ENCODE results near the gene IL25. TPM values are rescaled to one million over a fixed set of nuclear protein-coding genes. Genes with fewer than 3 reads are reported as not detected.

IL25 gene
- total and polyA plus RNA-seq, 2 experiments from 2014 or later, result not detected

GRCh38 chr14:23344481-23344880 is 28.1 kb upstream of the IL25 start:
- no peak overlapping the region for H3K4me3 ChIP-seq
- H3K4me1 ChIP-seq (ENCODE audit: insufficient read depth), result no peaks in the 10 kb centered on the region
- in situ Hi-C loops (cut with MboI), result no loop called here
- no peaks in the 10 kb centered on the region for H3K9me3 ChIP-seq (ENCODE audit: low read depth)
- no peaks in the 10 kb centered on the region for H3K79me2 ChIP-seq (ENCODE audit: insufficient read depth)
- TF ChIP-seq EZH2phosphoT487 (IDR thresholded peaks at IDR 0.05; ENCODE audit: insufficient read depth, low read depth), result no peak
- no peak for TF ChIP-seq EZH2 (IDR thresholded peaks at IDR 0.05; ENCODE audit: insufficient read depth, poor library complexity, severe bottlenecking)
- no peaks in the 10 kb centered on the region for H3K27me3 ChIP-seq (replicated peaks; ENCODE audit: insufficient read depth)
- no peaks in the 10 kb centered on the region for H3F3A ChIP-seq (ENCODE audit: insufficient read depth)
- no peak overlapping the region for H3K27ac ChIP-seq
- WGBS, 2 experiments (ENCODE audit: low coverage in 1 of 2, low lambda C conversion rate in 2 of 2, missing lambda C conversion rate in 2 of 2), result 53 to 73% methylated on average over 3 of the region's 3 CpGs
- no peak overlapping the region for H3K4me2 ChIP-seq (ENCODE audit: unreplicated experiment)
- DNase-seq, result no peak
- no peaks in the 10 kb centered on the region for H3K36me3 ChIP-seq (ENCODE audit: low read depth)
- no peaks in the 10 kb centered on the region for H3K9me2 ChIP-seq (ENCODE audit: insufficient read depth)
- no peak overlapping the region for H2AFZ ChIP-seq
- no peak overlapping the region for H3K9ac ChIP-seq
- H4K20me1 ChIP-seq (ENCODE audit: insufficient read depth), result no peaks in the 10 kb centered on the region

DNA sequence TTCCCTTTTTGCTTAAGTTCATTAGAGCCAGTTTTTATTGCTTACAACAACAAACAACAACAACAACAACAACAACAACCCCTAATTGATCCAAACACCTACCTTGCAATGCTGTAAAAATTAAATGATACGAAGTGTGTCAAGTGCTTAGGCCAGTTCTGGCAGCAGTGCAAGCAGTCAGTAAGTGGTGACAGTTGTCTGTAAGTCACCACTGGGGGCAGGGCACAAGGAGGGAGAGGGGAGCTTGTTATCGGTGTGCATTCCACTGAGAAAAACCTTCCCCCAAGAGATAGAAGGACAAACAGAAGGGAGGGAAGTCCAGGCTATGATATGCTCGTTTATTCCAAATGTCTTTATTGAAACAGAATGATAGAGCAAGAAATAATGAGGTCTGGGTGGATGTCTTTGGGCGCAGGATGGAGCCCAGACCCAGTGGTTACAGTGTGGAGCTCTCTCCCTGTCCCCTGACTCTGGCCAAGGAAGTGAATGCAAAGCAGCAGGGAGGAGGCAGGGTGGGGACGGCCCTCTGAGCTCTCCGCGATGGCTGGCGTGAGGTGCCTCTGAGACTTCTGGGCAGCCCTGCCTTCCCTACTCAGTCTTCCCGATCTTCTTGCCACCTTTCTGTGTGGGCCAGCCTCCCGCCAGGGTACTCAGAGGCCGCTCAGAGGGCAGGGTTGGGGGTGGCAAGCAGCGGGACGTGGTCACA is 26.5 kb upstream of the IL25 start:
- TF ChIP-seq EZH2phosphoT487 (IDR thresholded peaks at IDR 0.05; ENCODE audit: insufficient read depth, low read depth) (no peak), EZH2 (IDR thresholded peaks at IDR 0.05; ENCODE audit: insufficient read depth, poor library complexity, severe bottlenecking) (no peak)
- H4K20me1 ChIP-seq (ENCODE audit: insufficient read depth), result no peaks in the 10 kb centered on the region
- H3K9me3 ChIP-seq (ENCODE audit: low read depth), result no peaks in the 10 kb centered on the region
- no peak overlapping the region for H3K4me2 ChIP-seq (ENCODE audit: unreplicated experiment)
- WGBS, 2 experiments (ENCODE audit: low coverage in 1 of 2, low lambda C conversion rate in 2 of 2, missing lambda C conversion rate in 2 of 2), result 70 to 76% methylated on average over 13 of the region's 13 CpGs
- H3K36me3 ChIP-seq (ENCODE audit: low read depth), result no peaks in the 10 kb centered on the region
- no peaks in the 10 kb centered on the region for H3K27me3 ChIP-seq (replicated peaks; ENCODE audit: insufficient read depth)
- DNase-seq, result no peak
- H3K4me1 ChIP-seq (ENCODE audit: insufficient read depth), result no peaks in the 10 kb centered on the region
- H3K9ac ChIP-seq, result no peak overlapping the region
- H2AFZ ChIP-seq, result no peak overlapping the region
- H3K4me3 ChIP-seq, result no peak overlapping the region
- H3K9me2 ChIP-seq (ENCODE audit: insufficient read depth), result no peaks in the 10 kb centered on the region
- H3F3A ChIP-seq (ENCODE audit: insufficient read depth), result no peaks in the 10 kb centered on the region
- in situ Hi-C loops (cut with MboI), result no loop called here
- H3K79me2 ChIP-seq (ENCODE audit: insufficient read depth), result no peaks in the 10 kb centered on the region
- no peak overlapping the region for H3K27ac ChIP-seq

DNA sequence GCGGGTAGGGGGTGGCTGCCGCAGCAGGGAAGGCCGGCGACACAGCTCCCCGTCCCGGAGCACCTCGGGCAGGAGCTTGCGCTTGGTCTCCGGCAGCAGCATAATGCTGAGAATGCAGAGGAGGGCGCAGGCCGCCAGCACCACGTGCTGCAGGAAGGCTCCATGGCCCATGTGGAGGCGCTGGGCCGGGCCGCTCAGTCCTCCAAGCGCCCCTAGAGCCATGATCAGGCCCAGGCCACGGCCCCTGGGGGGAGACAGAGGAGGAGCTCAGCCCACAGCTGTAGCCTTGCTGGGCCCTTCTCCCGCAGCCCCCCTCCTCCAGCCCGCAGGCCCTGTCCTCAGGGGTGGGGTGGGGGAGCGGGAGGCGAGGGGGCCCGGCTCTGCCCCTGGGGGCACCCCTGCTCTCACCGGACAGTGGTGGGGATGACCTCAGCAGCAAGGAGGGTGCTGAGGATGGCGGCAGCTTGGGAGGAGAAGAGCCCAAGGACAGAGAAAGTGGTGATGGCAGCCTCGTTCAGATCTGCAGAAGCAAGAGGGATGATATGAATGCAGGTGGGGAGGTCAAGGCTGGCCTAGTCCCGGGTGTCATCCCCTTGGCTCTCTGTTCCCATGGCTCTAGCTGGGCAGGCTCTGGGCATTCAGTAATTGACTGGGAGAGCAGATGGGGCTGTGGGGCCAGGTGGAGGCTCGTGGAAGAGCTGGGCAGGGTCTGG is 25.8 kb upstream of the IL25 start:
- Histone ChIP-seq H3F3A (ENCODE audit: insufficient read depth) (no peaks in the 10 kb centered on the region), H3K9me3 (ENCODE audit: low read depth) (no peaks in the 10 kb centered on the region), H3K4me1 (ENCODE audit: insufficient read depth) (no peaks in the 10 kb centered on the region), H3K36me3 (ENCODE audit: low read depth) (no peaks in the 10 kb centered on the region), H3K4me3 (no peak overlapping the region), H3K27me3 (replicated peaks; ENCODE audit: insufficient read depth) (no peaks in the 10 kb centered on the region), H3K9ac (no peak overlapping the region), H2AFZ (no peak overlapping the region), H3K9me2 (ENCODE audit: insufficient read depth) (no peaks in the 10 kb centered on the region), H3K79me2 (ENCODE audit: insufficient read depth) (no peaks in the 10 kb centered on the region), H3K27ac (no peak overlapping the region), H3K4me2 (ENCODE audit: unreplicated experiment) (no peak overlapping the region), H4K20me1 (ENCODE audit: insufficient read depth) (no peaks in the 10 kb centered on the region)
- no peak for DNase-seq
- in situ Hi-C loops (cut with MboI), result no loop called here
- no peak for TF ChIP-seq EZH2 (IDR thresholded peaks at IDR 0.05; ENCODE audit: insufficient read depth, poor library complexity, severe bottlenecking)
- TF ChIP-seq EZH2phosphoT487 (IDR thresholded peaks at IDR 0.05; ENCODE audit: insufficient read depth, low read depth), result no peak
- WGBS, 2 experiments (ENCODE audit: low coverage in 1 of 2, low lambda C conversion rate in 2 of 2, missing lambda C conversion rate in 2 of 2), result 82 to 88% methylated on average over 15 to 27 of the region's 27 CpGs

DNA sequence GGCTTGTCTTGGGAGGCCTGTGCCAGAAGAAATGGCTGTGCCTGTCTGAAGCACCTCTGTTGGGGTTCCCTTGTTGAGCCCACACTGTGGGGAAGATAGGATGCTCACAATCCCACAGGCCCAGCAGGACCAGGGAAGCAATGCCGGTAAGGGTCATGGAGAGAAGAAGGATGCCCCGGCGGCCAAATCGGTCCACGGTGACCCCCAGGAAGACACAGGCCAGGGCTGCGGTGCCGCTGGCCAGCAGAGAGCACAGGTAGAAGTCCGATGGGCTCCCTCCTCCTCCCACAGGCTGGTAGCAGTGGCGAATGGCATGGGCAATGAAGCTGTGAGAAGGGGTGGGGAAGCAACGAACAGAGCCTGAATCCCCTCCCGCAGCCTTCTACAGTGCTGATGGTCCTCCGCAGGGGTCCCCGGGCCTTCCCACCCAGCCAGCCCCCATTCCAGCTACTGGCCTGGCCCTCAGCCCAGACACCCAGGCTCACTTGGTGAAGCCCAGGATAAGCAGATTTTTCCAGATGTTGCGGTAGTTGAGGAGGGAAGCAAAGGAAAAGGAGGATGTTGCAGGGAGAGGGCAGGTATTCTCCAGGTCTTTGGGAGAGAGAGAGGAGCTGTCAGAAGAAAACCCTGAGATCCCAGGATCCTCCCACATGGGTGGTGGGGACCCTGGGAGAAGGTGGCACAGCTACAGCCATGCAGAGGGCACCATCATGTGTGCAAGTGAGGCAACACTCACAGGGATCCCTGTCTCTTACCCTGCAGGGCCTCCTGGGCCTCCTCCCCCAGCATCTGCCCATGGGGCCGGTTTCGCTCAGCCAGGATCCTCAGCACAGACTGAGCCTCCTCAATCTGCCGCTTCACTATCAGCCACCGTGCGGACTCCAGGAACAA is 25.0 kb upstream of the IL25 start:
- Histone ChIP-seq H3K79me2 (ENCODE audit: insufficient read depth) (no peaks in the 10 kb centered on the region), H3K36me3 (ENCODE audit: low read depth) (no peaks in the 10 kb centered on the region), H3K9me3 (ENCODE audit: low read depth) (no peaks in the 10 kb centered on the region), H3K4me1 (ENCODE audit: insufficient read depth) (no peaks in the 10 kb centered on the region), H3K4me3 (no peak overlapping the region), H3K9me2 (ENCODE audit: insufficient read depth) (no peaks in the 10 kb centered on the region), H3F3A (ENCODE audit: insufficient read depth) (no peaks in the 10 kb centered on the region), H2AFZ (no peak overlapping the region), H3K9ac (no peak overlapping the region), H4K20me1 (ENCODE audit: insufficient read depth) (no peaks in the 10 kb centered on the region), H3K4me2 (ENCODE audit: unreplicated experiment) (no peak overlapping the region), H3K27ac (no peak overlapping the region), H3K27me3 (replicated peaks; ENCODE audit: insufficient read depth) (no peaks in the 10 kb centered on the region)
- in situ Hi-C loops (cut with MboI), result no loop called here
- 93 to 96% methylated on average over 19 of the region's 19 CpGs for WGBS, 2 experiments (ENCODE audit: low coverage in 1 of 2, low lambda C conversion rate in 2 of 2, missing lambda C conversion rate in 2 of 2)
- DNase-seq, result no peak
- TF ChIP-seq EZH2phosphoT487 (IDR thresholded peaks at IDR 0.05; ENCODE audit: insufficient read depth, low read depth), result no peak
- TF ChIP-seq EZH2 (IDR thresholded peaks at IDR 0.05; ENCODE audit: insufficient read depth, poor library complexity, severe bottlenecking), result no peak
